SK-N-SH (cell line): ENCODE results near the gene GLIS2.

ENCODE experiments used
- EP300 ChIP-seq, 2 experiments: IDR thresholded peaks; 2 replicates each; pipeline versions ENCODE4 v1.4.0 to v1.6.1; 2012; ENCODE audit warnings: borderline replicate concordance in 1 of 2, low read depth in 1 of 2, low read length in 1 of 2
- FOSL2 ChIP-seq: IDR thresholded peaks from 2 replicates; pipeline ENCODE4 v1.4.0; 2012; ENCODE audit warnings: low read depth, mild to moderate bottlenecking, moderate library complexity, borderline replicate concordance
- MEF2A ChIP-seq: IDR thresholded peaks from 2 replicates; pipeline ENCODE4 v1.4.0; 2012; ENCODE audit warnings: low read depth, borderline replicate concordance
- NFIC ChIP-seq: IDR thresholded peaks from 2 replicates; pipeline ENCODE4 v1.4.0; 2012; ENCODE audit warnings: borderline replicate concordance
- POLR2AphosphoS5 ChIP-seq: IDR thresholded peaks from 2 replicates; pipeline ENCODE4 v1.6.1; 2012; ENCODE audit warnings: low read depth, low read length
- RCOR1 ChIP-seq: fragments of 150-350 bp; IDR thresholded peaks from 2 replicates; pipeline ENCODE4 v1.6.1; 2017; ENCODE audit warnings: antibody characterized with exemption, low read length
- RXRA ChIP-seq: IDR thresholded peaks from 2 replicates; pipeline ENCODE4 v1.4.0; 2012; ENCODE audit warnings: low read depth, mild to moderate bottlenecking, borderline replicate concordance
- TAF1 ChIP-seq: IDR thresholded peaks from 2 replicates; pipeline ENCODE4 v1.6.1; 2012; ENCODE audit warnings: low read depth, mild to moderate bottlenecking, low read length, moderate library complexity, borderline replicate concordance
- TEAD4 ChIP-seq: IDR thresholded peaks from 2 replicates; pipeline ENCODE4 v1.4.0; 2012; ENCODE audit warnings: mild to moderate bottlenecking, borderline replicate concordance; ENCODE audit not compliant: insufficient read depth
- YY1 ChIP-seq: IDR thresholded peaks from 2 replicates; pipeline ENCODE4 v1.4.0; 2012; ENCODE audit warnings: low read depth, mild to moderate bottlenecking
- TF ChIP-seq, protein P1 (sequence below): fragments of 200-600 bp; sonication (generic); IDR thresholded peaks from 2 replicates; pipeline ENCODE4 v1.6.1; 2017; ENCODE audit warnings: antibody characterized with exemption, mild to moderate bottlenecking, moderate library complexity
- TF ChIP-seq, protein P2 (sequence below): IDR thresholded peaks from 2 replicates; pipeline ENCODE4; 2012
- TF ChIP-seq, protein P3 (sequence below): IDR thresholded peaks from 2 replicates; pipeline ENCODE4 v1.4.0; 2012; ENCODE audit warnings: low read depth
- TF ChIP-seq, protein P4 (sequence below): fragments of 150-350 bp; IDR thresholded peaks from 2 replicates; pipeline ENCODE4 v1.6.1; 2016; ENCODE audit warnings: mild to moderate bottlenecking, low read depth, low read length

- TF ChIP-seq RCOR1 (no peak), RXRA (no peak), TAF1 (no peak), EP300 (IDR thresholded peaks at IDR 0.05; ENCODE audit: borderline replicate concordance in 1 of 2, low read depth in 1 of 2, low read length in 1 of 2) (no peak), TEAD4 (no peak), FOSL2 (no peak), YY1 (no peak), MEF2A (no peak), POLR2AphosphoS5 (no peak), NFIC (no peak)
- TF ChIP-seq, protein P1, sequence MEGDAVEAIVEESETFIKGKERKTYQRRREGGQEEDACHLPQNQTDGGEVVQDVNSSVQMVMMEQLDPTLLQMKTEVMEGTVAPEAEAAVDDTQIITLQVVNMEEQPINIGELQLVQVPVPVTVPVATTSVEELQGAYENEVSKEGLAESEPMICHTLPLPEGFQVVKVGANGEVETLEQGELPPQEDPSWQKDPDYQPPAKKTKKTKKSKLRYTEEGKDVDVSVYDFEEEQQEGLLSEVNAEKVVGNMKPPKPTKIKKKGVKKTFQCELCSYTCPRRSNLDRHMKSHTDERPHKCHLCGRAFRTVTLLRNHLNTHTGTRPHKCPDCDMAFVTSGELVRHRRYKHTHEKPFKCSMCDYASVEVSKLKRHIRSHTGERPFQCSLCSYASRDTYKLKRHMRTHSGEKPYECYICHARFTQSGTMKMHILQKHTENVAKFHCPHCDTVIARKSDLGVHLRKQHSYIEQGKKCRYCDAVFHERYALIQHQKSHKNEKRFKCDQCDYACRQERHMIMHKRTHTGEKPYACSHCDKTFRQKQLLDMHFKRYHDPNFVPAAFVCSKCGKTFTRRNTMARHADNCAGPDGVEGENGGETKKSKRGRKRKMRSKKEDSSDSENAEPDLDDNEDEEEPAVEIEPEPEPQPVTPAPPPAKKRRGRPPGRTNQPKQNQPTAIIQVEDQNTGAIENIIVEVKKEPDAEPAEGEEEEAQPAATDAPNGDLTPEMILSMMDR, result no peak
- TF ChIP-seq, protein P2, sequence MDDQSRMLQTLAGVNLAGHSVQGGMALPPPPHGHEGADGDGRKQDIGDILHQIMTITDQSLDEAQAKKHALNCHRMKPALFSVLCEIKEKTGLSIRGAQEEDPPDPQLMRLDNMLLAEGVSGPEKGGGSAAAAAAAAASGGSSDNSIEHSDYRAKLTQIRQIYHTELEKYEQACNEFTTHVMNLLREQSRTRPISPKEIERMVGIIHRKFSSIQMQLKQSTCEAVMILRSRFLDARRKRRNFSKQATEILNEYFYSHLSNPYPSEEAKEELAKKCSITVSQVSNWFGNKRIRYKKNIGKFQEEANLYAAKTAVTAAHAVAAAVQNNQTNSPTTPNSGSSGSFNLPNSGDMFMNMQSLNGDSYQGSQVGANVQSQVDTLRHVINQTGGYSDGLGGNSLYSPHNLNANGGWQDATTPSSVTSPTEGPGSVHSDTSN, result no peak
- TF ChIP-seq, protein P3, sequence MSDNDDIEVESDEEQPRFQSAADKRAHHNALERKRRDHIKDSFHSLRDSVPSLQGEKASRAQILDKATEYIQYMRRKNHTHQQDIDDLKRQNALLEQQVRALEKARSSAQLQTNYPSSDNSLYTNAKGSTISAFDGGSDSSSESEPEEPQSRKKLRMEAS, result no peak
- TF ChIP-seq, protein P4, sequence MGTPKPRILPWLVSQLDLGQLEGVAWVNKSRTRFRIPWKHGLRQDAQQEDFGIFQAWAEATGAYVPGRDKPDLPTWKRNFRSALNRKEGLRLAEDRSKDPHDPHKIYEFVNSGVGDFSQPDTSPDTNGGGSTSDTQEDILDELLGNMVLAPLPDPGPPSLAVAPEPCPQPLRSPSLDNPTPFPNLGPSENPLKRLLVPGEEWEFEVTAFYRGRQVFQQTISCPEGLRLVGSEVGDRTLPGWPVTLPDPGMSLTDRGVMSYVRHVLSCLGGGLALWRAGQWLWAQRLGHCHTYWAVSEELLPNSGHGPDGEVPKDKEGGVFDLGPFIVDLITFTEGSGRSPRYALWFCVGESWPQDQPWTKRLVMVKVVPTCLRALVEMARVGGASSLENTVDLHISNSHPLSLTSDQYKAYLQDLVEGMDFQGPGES, result no peak
Measured at GRCh38 chr16:4270595-4270994, 45.3 kb upstream of the GLIS2 start.
